OCI-LY7 (cell line): ENCODE results near the gene DND1. TPM values are rescaled to one million over a fixed set of nuclear protein-coding genes. Genes with fewer than 3 reads are reported as not detected.

Source experiments
- BruUV-seq: library from RNA; stranded (reverse); fragments of 400-500 nt; replicated peaks from 2 replicates; lab custom pipeline; 2021; lab: Mats Ljungman, UMichigan
- CTCF ChIA-PET: fragments of 300-600 bp; sonication (Branson Sonifier 250); formaldehyde crosslinking; loops from one replicate; lab custom pipeline; 2022; ENCODE audit warnings: antibody characterized with exemption; ENCODE audit not compliant: unreplicated experiment; lab: Charles Lee
- POLR2A ChIA-PET: fragments of 300-600 bp; sonication (Branson Sonifier 250); formaldehyde crosslinking; loops from one replicate; lab custom pipeline; 2022; ENCODE audit warnings: antibody characterized with exemption; lab: Charles Lee
- DNase-seq: peaks from one replicate; pipeline ENCODE4 v3.0.0-alpha.2; 2015; ENCODE audit warnings: low spot score
- H2AFZ ChIP-seq: fragments of 200-600 bp; sonication (generic), shearing (Covaris generic); 2 replicates; pipeline ENCODE4 v1.6.1; 2014; ENCODE audit warnings: mild to moderate bottlenecking, antibody characterized with exemption, low read length, moderate library complexity
- H3K27ac ChIP-seq: fragments of 200-600 bp; sonication (generic); 2 replicates; pipeline ENCODE4 v1.5.1; 2014; ENCODE audit warnings: mixed run types, low read depth, mild to moderate bottlenecking, moderate library complexity, low read length, inconsistent platforms; ENCODE audit not compliant: poor library complexity, severe bottlenecking
- H3K36me3 ChIP-seq: fragments of 200-600 bp; sonication (generic); 2 replicates; pipeline ENCODE4 v1.6.1; 2014; ENCODE audit warnings: mild to moderate bottlenecking, antibody characterized with exemption, low read length, moderate library complexity, mixed read lengths; ENCODE audit not compliant: insufficient read depth
- H3K4me1 ChIP-seq: fragments of 200-600 bp; sonication (generic); 2 replicates; pipeline ENCODE4 v1.5.1; 2014; ENCODE audit warnings: mild to moderate bottlenecking, low read length; ENCODE audit not compliant: insufficient read depth, poor library complexity, severe bottlenecking
- H3K4me2 ChIP-seq: fragments of 200-600 bp; sonication (generic); 2 replicates; pipeline ENCODE4 v1.6.1; 2014; ENCODE audit warnings: mild to moderate bottlenecking, low read length
- H3K4me3 ChIP-seq: fragments of 200-600 bp; sonication (generic); 2 replicates; pipeline ENCODE4 v1.5.1; 2014; ENCODE audit warnings: mild to moderate bottlenecking, low read depth, low read length; ENCODE audit not compliant: poor library complexity, severe bottlenecking
- H3K79me2 ChIP-seq: fragments of 200-600 bp; sonication (generic); 2 replicates; pipeline ENCODE4 v1.6.1; 2016; ENCODE audit warnings: low read depth, mild to moderate bottlenecking, low read length, moderate library complexity, mixed read lengths; ENCODE audit not compliant: insufficient read depth
- H3K9me2 ChIP-seq: fragments of 200-600 bp; sonication (generic); 2 replicates; pipeline ENCODE4 v1.6.1; 2016; ENCODE audit warnings: mild to moderate bottlenecking, low read length, mixed read lengths; ENCODE audit not compliant: insufficient read depth
- H3K9me3 ChIP-seq: fragments of 200-600 bp; sonication (generic); 2 replicates; pipeline ENCODE4 v1.6.1; 2014; ENCODE audit warnings: mild to moderate bottlenecking, mixed run types, low read length, mixed read lengths
- H4K20me1 ChIP-seq: fragments of 200-600 bp; sonication (generic); 2 replicates; pipeline ENCODE4 v1.6.1; 2014; ENCODE audit warnings: mild to moderate bottlenecking, antibody characterized with exemption, low read length, moderate library complexity, mixed read lengths; ENCODE audit not compliant: insufficient read depth
- EZH2phosphoT487 ChIP-seq: fragments of 200-600 bp; sonication (generic); IDR thresholded peaks from 2 replicates; pipeline ENCODE4 v1.6.1; 2018; ENCODE audit warnings: low read depth, borderline replicate concordance, mild to moderate bottlenecking, mixed run types, antibody characterized with exemption, low read length, moderate library complexity, mixed read lengths
- intact Hi-C: fragments of 100-400 bp; cut with micrococcal nuclease; formaldehyde crosslinking; loops from one replicate; pipeline ENCODE4 v1.10.0; 2022; ENCODE audit not compliant: unreplicated experiment
- total RNA-seq, 2 experiments: library from RNA; depleted of rRNA in 1 of 2; stranded (reverse); fragments of >200 nt in 1 of 2; shearing (Covaris generic) in 1 of 2; gene quantifications; 2 replicates each; pipeline ENCODE4 v1.2.3, GENCODE V29; 2014 to 2022
- TF ChIP-seq, protein P1 (sequence below): fragments of 200-600 bp; sonication (generic); conservative IDR thresholded peaks from 2 replicates; pipeline ENCODE4 v1.5.1; 2014; ENCODE audit warnings: mild to moderate bottlenecking, antibody characterized with exemption, low read length, moderate library complexity, mixed read lengths

Gene DND1
- total RNA-seq, 2 experiments from 2014 or later = 2.2 to 4.5 TPM

DNA sequence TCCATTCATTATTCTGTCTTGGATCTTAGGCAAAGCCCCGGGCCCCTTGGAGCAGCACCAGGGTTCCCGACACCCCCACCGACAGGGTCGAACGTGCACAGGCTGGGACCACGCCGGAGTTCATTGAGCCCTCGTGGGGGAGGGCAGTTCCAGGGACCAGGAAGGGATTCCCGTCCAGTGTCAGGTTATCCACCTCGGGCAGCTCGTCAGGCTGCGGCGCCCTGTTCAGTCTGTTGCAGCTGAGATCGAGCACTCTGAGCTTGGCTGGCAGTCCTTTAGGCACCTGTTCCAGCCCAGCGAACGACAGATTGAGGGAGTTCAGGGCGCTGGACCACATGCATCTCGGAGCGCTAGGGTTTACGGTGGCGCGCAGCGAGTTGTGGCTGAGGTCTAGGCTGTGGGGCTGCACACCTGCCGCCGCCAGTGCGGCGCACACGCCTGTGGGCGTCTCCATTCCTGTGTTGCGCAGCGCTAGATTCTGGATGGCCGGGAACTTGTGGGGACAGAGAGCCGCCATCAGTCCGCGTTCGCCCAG, 41.5 kb downstream of the DND1 start:
- H3K79me2 ChIP-seq = no peaks in the 10 kb centered on the region
- H3K9me2 ChIP-seq = no peaks in the 10 kb centered on the region
- intact Hi-C loops = loop anchor here (10.0 kb wide), 1 partner anchor 387 kb away; no protein-coding TSS in a partner anchor
- no peak overlapping the region for H3K27ac ChIP-seq
- no peaks in the 10 kb centered on the region for H4K20me1 ChIP-seq
- peak overlapping the region; percentile 26; the same call in 1 of the 2 replicates for H3K4me2 ChIP-seq
- TF ChIP-seq, protein P1, sequence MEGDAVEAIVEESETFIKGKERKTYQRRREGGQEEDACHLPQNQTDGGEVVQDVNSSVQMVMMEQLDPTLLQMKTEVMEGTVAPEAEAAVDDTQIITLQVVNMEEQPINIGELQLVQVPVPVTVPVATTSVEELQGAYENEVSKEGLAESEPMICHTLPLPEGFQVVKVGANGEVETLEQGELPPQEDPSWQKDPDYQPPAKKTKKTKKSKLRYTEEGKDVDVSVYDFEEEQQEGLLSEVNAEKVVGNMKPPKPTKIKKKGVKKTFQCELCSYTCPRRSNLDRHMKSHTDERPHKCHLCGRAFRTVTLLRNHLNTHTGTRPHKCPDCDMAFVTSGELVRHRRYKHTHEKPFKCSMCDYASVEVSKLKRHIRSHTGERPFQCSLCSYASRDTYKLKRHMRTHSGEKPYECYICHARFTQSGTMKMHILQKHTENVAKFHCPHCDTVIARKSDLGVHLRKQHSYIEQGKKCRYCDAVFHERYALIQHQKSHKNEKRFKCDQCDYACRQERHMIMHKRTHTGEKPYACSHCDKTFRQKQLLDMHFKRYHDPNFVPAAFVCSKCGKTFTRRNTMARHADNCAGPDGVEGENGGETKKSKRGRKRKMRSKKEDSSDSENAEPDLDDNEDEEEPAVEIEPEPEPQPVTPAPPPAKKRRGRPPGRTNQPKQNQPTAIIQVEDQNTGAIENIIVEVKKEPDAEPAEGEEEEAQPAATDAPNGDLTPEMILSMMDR = no peak
- no peak for TF ChIP-seq EZH2phosphoT487
- H2AFZ ChIP-seq = no peak overlapping the region
- H3K36me3 ChIP-seq = no peaks in the 10 kb centered on the region
- POLR2A ChIA-PET = interaction anchor here (0.7 kb wide), 1 partner anchor 165 kb away, joined by 3 read pairs; no protein-coding TSS in a partner anchor
- CTCF ChIA-PET = no interaction called here
- BruUV-seq = no TSS peak
- H3K9me3 ChIP-seq = peaks cover 20% of the 10 kb centered on the region; the same call in 1 of the 2 replicates
- no peak for DNase-seq
- H3K4me3 ChIP-seq = no peak overlapping the region
- H3K4me1 ChIP-seq = no peaks in the 10 kb centered on the region

DNA sequence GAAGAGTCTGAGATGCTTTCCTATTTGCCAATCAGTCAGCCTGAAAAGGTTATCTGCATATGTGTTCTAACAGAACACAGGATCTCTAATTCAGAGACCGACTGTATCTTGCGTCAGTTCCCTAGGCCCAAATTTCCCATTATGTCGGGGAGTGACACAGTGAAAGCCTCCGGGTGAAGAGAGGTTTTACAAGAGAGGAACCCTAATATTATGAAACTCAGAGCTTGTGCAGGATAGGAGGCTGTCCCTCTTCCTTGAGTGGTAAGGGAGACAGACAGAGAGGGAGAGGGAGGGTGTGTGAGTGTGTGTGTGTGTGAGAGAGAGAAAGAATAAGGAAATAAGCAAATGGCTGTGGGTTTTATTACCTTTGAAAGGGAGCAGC, 42.3 kb downstream of the DND1 start:
- Histone ChIP-seq H3K36me3 (no peaks in the 10 kb centered on the region), H3K79me2 (no peaks in the 10 kb centered on the region), H2AFZ (no peak overlapping the region), H3K4me3 (no peak overlapping the region), H3K4me1 (no peaks in the 10 kb centered on the region), H3K9me3 (peaks cover 20% of the 10 kb centered on the region; the same call in 1 of the 2 replicates), H3K4me2 (no peak overlapping the region), H3K9me2 (no peaks in the 10 kb centered on the region), H4K20me1 (no peaks in the 10 kb centered on the region), H3K27ac (no peak overlapping the region)
- intact Hi-C loops = loop anchor here (10.0 kb wide), 1 partner anchor 386 kb away; no protein-coding TSS in a partner anchor
- ChIA-PET CTCF (no interaction called here), POLR2A (interaction anchor here (0.7 kb wide), 1 partner anchor 165 kb away, joined by 3 read pairs; no protein-coding TSS in a partner anchor)
- no peak for DNase-seq
- no TSS peak for BruUV-seq
- TF ChIP-seq EZH2phosphoT487 = no peak
- TF ChIP-seq, protein P1 = no peak

DNA sequence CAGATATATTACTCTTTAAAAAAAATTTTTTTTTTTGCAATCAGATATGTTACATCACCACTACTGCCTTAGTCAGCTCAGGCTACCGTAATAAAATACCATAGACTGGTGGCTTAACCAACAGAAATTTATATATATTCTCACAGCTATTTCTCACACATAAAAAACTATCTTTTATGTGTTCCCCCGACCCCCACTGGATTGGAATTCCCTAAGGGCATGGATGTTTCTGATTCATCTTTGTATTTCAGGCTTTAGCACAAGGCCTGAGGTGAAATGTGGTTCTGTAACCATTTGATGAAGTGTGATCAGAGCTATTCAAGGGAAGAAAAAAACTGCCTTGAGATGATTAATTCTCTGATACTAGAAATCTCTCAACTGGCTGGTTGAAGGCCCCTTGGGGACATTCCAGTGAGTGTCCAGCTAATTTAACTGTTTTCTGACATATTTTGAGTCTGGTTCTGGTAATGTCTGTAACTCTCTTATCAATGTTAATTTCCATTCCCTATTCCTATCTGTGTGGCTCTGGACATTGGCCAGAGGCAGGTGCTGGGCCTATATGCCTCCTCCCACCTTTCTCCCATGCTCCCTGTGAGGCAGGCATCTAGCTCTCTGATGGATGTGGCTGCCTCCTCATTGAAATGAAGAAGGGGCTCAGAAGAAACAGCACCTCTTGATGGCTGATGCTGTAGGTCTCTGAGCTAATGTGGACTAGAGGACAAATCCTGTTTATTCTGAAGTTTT, 42.9 kb downstream of the DND1 start:
- Histone ChIP-seq H3K9me2 (no peaks in the 10 kb centered on the region), H4K20me1 (no peaks in the 10 kb centered on the region), H3K4me3 (no peak overlapping the region), H3K36me3 (no peaks in the 10 kb centered on the region), H2AFZ (no peak overlapping the region), H3K4me1 (no peaks in the 10 kb centered on the region), H3K79me2 (no peaks in the 10 kb centered on the region), H3K27ac (no peak overlapping the region), H3K9me3 (peaks cover 20% of the 10 kb centered on the region; the same call in 1 of the 2 replicates), H3K4me2 (no peak overlapping the region)
- ChIA-PET CTCF (no interaction called here), POLR2A (no interaction called here)
- intact Hi-C loops = loop anchor here (10.0 kb wide), 1 partner anchor 386 kb away; no protein-coding TSS in a partner anchor
- no peak for DNase-seq
- BruUV-seq = no TSS peak
- TF ChIP-seq EZH2phosphoT487 = no peak
- TF ChIP-seq, protein P1 = no peak
